DMS153 treated with DMSO at 0.1 percent for 48 hours (cell line): ENCODE data around the gene HAAO.

Experiments
- DNase-seq: peaks from one replicate; lab custom pipeline; 2025; ENCODE audit not compliant: unreplicated experiment; lab: John Stamatoyannopoulos, UW

HAAO gene

DNA sequence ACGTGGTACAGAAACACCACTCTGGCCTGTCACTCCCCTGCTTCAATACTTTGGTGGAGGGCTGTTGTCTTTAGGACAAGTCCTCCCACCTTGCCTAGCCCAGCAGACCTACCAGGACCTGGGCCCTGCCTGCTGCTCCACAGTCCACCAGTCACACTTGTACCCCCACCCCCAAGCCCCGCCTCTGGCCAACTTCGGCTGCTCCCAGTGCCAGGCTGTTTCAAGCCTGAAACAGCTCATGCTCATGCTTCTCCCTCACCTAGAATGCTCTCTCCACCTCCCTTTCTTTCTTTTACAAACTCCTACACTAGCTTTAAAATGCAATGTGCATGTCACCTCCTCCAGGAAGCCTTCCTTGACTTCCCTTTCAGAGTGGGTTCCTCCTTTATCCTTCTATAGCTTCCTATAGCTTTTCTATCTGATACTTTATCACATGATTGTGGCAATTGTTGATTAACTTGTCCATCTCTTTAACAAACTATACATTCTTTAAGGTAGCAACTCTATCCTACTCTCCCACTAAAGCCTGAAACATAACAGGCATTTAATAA is 23.6 kb downstream of the HAAO start:
- DNase-seq, result no peak

DNA sequence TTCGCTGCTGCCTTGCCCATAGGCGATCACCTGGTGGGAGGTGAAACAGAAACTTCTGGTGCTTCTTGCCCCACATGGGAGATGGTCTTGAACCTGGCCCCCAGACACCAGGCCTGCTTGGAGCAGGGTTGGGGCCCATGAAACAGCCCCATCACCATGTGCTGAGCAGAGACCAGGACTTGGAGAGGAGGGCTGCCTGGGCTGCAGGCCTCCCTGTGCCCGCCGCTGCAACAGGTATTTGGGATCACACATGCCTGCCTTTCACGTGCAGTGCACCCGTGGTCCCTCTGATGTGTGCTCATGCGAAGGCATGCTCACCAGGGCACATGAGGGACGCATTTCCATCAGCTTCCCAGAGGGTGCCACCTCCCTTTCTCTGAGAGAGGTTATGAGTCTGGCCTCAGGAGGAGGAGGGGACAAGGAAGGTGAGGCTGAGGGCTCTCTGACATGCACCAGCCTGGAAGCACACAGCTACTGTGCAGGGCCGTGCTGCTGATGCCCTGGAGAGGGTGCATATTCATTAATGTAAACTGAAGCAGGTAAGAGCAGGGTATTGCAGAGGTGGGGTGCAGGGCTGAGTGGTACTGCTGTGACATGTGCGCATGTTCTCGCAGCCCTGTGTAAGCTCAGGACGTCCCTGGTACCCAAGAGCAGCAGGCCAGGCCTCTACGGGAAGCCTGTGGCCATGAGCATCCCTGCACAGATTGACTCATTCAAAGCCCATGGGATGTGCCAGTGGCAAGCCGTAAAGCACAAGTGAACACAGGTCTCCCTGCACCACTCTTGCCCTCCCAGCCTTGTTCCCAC is 24.3 kb downstream of the HAAO start:
- no peak for DNase-seq

DNA sequence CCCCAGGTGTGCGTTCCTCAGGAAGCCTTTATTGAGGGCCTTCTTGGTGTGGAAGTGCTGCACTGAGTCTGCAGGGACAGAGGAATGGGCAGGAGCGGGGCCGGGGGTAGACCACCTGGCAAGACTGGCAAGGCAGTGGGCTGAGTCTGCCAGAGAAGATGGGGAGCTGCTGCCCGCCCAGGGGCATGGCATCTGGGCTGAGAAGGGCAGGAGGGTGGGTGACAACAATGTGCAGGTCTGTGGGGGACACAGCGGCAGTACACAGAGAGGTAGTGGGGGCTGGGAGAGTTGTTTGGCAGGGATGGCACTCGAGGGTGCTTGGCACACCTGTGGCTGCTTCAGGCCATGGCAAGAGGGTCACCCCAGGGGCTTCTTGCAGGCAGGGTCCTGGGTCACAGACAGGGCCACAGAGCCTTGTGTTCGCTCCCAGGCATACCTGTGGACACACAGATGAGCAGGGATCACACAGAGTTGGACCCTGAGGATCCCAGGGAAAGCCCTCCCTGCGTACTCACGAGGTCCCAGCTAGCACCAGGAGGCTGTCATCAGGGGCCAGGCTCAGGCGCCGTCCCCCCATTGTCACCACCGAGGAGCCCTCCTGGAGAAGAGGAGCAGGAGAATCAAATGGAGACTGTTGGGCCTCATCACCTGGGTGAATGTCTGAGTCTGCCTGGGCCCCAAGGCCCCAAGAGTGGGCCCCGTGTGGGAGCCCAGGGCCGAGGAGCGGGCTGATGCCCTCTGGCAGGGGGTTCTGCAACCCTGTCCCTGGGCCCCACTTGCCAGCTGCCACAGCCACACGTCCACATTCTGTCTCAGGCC is 25.1 kb downstream of the HAAO start:
- no peak for DNase-seq

DNA sequence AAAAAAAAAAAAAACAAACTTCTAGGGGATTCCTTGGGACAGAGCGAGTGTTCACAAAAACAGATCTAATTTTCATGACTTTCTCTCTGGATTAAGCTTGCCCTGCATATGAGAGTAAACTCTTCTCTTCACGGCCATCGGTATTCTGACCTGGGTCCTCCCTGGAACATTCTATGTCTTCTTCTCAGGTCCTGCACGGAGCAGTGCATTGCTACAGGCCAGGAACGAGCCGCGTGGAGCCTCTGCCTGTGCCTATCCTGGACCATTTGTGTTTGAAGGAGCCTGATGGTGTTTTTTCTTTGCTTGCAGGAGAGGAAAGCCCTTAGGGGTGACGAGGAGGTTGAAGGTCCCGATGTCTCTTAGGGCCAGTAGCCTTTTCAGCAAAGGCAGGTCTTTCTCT is 26.7 kb downstream of the HAAO start:
- no peak for DNase-seq

DNA sequence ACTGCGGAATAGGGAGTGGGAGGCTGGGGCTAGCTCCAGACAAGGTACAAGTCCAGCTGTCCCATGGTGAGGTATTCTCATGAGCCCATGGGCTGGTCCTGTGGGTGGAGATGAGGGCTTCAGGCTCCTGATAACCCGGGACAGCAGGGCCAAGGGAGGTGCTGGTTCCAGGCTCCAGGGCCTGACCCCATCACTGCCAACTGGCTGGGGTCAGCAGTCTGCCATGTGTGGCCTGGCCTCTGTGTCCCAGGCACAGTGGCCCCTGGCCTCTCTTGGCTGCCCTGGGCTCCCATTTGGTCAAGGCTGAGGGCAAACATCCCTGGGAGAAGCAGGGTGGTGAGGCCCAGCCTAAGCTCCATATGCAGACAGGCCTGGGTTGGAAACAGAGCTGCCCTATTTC is 27.5 kb downstream of the HAAO start:
- DNase-seq, result no peak

DNA sequence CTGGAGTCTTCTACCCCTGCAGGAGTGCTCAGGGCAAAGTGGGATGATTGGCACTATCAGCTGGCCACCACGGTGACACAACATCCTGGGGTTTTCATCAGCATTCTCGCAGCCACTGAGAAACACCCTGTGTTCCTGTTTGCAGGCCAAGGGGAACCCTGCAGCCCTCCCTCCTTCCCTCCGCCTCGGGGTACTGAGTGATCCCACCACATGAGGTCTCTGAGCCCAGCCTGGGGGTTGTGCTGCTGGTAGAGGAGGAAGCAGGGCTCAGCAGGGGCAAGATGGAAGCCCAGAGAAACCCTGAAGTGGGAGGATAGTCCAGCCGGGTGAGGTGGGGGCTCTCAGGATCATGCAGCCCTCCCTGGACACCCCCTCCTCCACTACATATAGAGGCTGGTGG is 28.3 kb downstream of the HAAO start, which contains the start of gene OXER1:
Gene OXER1 (minus strand): TSS at position 40 of the 400 bp plus-strand sequence. CDS start 73 bp downstream, outside the sequence.
- DNase-seq, result no peak

DNA sequence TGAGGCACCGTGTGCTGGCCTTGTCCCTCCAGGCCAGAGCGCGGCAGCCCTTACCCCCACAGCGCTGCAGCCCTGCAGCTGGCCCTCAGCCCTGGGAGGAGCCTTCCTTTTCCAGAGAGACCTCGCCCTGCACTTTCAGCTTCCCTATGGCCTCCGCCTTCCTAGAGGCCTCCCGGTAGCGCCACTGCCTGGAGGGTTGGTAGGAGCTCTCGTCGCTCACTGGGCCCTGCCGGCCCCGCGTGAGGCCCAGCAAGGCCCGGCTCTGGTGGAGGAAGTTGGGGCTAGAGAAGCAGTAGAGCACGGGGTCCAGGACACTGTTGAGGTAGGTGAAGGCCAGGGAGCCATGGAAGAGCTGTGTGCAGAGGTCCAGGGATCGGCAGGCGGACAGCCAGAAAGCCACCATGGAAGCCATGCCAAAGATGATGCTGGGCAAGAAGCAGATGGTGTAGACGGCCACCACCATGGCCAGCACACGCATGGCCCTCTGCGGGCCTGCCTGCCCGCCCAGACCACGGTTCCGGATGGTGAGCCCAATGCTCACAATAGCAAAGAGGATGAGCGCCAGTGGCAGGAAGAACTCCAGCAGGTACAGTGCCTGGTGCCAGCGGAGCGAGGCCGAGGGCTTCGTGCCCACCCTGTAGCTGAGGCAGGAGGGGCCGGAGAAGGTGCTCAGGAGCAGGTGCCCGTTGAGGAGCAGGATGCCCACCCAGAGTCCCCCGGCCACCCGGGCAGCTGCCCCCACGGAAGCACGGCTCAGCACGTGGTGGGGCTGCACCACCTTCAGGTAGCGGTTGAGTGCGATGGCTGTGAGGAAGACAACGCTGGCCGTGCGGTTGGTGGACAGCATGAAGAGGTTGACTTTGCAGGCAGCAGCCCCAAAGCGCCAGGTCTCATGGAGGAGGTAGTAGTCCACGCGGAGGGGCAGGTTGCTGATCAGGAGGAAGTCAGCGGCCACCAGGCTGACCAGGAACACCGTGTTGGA is 29.3 kb downstream of the HAAO start:
- DNase-seq, result no peak

DNA sequence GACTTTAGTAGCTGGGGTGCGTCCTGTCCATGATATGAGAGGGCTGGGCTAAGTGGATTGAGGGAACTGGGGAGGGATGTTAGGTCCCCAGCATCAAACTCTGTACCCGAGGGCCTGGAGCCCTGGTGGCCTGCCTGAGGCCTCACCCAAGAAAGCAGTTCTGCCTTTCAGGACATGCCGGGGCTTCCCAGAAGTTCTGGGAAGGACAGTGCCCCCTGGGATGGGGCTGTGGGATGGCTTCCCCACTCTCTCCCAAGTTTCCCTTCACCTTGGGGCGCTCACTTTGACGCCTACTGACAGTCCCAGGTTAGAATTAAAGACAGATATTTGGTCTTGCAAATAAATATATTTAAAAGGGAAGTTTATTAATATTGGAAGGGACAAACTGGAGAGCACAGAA is 30.2 kb downstream of the HAAO start:
- no peak for DNase-seq

DNA sequence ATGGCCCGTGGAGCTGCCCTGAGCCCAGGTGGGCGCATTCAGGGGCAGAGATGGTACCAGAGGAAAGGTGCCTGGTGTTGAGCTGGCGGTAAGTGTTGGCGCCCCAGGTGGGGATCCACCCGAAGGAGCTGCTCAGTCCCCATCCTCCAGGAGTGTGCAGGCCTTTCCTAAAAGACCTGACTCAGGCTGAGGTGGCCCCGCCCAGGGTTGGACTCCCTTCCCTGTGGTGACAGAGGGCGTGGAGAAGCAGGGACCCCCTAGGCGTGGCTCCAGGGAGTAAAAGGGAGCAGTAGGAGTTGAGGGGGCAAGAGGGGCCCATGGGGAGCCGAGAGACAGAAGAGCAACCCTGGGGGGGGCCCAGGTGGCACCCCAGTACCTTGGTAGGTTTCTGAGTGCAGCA is 30.8 kb downstream of the HAAO start:
- DNase-seq, result no peak

DNA sequence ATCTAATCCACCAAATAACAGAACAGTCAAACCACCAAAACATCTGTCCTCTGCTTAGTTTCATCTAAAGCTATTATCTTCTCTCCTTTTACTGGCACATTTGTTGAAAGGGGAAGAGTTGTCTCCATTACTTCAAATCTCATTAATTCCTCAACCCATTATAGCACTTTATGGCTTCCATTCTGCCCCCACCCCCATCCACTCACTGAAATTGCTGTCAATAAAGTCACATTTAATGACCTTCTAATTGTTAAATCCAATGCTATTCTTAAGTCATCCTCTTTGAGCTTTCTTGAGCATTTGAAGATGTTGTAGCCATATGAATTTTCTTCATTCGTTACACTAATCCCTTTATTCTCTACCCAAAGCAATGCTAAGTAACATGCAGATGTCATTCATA is 33.6 kb downstream of the HAAO start:
- no peak for DNase-seq

DNA sequence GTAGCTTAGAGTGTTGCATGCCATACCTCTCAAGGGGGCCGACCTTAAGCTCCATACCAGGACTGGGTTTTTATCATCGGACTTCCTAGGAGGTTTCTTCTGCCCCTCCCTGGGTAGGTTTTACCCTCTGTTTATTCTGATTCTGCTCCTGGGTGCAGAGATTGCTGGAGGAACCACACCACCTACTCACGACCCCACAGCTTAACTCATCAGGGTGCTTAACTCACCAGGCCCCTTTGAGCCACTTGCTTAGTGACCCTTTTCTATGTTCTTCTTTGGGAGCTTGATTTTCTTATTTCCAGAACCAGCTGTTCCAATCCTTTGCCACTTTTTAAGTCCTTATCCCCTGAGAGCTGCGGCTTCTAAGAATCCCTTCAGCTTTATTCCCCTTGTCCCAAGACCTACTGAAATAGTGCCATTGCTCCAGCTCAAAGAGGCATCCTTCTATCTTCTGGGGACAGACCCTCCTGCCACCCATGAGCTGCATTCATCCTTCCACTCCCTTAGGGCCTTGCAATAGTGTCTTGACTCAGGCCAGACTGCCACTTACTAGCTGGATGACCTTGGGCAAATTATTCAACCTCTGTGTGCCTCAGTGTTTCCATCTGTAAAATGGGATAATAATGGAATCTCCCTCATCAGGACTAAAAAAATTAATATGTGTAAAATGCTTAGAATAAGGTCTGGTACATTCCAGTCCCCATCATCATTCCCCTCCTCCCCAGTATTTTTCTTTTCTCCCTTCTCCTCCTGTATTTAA is 34.2 kb downstream of the HAAO start:
- no peak for DNase-seq

DNA sequence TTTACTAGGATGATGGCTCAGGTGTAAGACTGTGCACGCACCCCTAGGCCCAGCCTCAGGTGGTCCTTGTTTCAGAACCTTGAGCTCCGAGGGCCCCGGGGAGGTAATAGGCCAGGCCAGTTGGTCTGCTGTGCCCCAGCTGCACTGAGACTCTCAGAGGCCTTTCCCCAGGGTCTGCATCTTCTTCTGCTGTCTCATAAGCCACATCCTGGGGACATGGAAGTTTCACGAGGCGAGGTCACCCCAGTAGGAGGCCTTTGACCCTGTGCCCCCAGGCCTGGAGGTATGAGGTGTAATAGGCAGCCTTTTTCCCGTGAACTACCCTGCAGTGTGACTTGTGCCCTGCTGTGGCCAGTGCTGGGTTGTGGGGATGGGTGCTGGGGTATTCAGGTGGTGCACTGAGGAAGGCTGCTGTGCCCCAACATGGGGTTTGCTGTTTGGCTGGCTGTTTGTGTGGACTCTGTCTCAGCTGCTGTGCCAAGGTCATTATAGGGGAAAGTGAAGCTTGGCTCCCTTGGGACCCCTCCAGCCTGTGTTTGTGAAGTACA is 35.3 kb downstream of the HAAO start:
- no peak for DNase-seq

DNA sequence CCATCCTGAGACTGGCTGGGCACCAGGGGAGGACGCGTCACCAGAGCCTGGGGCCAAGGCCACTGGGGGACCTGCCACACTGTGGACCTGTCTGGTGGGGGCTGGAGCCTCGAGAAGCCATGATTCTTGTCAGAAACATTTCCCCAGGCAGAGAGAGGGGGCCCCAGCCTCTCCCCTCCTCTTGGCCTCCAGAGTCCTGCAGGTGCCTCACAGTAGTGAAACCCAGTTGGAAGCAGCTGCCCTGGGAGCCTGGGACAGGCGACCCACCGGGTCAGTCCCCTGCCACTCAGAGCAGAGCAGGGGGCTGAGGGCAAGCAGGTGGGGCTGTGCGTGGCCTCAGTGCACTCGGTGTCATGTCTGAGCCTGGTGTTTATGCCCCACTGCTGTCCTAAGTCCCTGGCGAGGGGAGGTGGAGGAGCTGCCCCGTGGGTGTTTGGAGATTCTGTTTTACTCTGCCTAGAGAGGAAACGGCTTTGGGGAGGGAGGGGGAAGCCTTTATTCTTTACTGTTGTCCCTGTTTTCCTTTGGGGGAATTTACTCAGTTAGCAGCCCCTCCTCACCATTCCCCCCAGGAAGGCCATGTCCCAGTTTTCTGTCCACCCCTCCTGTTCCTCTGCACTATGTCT is 36.1 kb downstream of the HAAO start:
- DNase-seq, result no peak

DNA sequence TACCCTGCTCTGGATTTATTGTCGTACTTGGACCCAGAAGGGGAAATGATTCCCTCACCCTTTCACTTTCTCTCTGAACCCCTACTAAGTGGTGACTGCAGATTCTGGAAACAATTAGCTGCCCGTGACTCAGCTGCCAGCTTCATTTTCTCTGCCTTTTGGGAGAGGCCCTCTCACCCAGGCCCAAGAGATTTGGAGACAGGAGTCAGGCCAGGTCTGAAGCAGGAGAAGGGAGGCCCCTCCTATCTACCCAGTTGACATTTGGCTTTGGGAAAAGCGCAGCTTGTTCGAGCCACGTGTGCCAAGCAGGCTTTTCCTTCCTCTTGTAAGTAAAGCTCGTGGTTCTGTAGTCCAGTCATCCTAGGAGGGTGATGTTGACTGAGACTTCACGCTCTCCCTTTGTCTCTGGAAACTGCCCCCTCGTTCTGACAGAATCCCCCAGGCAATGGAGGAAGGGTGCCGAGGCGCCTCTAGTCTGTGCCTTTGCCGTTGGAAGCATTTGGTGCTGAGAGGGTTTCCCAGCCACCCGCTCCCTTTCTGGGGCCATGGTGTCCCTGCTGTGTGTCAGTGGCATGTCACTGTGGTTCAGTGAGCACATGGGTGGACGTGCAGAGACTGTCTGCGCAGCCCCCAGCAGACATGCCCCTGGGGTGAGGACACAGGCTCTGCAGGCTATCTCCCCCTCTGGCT is 37.0 kb downstream of the HAAO start:
- DNase-seq, result no peak

DNA sequence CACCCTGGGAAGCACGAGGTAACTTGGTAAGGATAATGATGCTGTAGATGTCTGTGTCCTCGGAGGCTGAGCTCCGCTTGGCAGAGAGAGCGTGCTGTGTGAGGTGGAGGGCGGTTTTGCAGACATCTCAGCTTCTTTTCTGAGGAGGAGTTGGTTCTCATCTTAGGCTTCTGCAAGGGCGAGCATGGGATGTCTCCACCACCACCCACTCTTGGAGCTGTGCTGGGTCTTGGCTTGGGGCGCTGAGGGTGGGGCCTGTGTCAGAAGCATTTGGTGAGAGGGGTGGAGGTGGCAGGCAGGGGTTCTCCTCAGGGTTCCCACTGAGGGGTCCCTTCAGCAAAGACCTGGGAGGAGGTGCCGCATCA is 37.6 kb downstream of the HAAO start:
- DNase-seq, result no peak

DNA sequence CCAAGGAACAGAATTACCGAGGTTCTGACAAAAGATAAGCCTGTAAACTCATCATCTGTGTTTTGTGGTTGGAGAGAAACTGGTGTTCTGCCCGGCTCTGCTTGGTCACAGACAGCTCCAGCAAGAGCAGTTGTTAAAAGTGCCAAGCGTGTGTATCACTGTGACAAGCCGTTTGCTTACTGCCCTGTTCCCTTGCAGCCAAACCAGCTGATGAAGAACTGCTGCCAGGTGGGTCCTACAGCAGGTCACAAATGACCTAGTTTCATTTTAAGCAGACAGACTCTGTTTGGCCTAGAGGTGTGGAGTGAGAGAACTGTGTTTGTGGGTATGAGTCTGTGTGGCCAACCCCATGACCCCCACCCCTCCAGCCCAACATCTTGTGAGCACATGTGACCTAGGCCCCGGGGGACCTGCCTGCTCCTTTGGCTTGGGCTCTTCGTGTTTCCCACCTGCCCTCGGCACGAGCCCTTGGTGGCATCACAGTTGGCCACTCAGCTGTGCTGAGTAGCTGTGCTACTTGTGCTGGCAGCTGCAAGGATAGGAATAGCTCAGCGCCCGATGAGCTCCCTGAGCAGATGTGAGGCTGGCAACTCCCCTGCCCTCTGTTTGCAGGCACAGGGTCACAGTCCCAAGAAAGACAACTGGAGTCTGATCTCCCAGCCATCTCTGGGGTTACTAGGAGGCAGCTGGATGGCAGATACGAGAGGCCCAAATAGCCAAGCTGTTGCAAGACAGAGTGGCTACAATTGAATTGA is 38.2 kb downstream of the HAAO start:
- DNase-seq, result no peak

DNA sequence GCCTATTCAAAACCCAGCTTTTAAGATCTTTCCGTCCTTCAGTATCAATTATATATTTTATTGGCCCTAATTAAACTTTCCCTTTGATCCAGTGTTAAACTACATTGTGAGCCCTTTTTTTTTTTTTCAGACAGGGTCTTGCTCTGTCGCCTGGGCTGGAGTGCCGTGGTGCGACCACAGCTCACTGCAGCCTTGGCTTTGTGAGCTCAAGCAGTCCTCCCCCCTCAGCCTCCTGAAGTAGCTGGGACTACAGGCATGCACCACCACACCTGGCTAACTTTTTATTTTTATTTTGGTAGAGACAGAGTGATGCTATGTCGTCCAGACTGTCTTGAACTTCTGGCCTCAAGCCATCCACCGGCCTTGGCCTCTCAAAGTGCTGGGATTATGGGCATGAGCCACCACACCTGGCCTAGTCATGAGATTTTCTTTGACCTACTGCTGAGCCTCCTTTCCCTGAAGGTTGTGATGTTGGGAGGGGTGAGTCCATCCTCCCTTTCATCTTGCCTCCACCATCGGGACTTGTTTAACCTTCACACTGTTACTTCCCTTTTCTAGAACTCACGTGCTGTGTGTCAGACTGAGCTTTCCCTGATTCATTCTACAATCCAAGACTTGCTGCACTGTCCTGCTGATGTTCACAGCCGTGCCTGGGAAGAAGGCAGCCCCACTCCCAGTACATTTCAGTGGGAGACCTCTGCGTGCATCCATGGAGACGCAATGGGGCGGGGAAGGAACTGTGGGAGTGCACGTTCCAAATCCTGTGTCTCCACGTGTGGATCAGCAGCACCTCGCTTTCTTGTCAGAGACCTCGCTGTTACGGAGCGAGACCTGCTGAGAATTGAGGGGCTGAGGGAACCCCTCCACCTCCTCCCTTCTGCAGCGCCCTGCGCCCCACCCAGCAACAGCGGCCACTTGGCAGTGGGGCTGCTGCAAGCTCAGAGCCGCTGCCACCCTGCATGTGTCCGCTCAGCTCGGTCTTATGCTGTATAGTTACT is 39.3 kb downstream of the HAAO start:
- DNase-seq, result no peak
